Esophagus squamous epithelium (tissue), 5 donors: ENCODE measurements around the gene HES1. TPM values are rescaled to one million over a fixed set of nuclear protein-coding genes. Genes with fewer than 3 reads are reported as not detected.
A peak's percentile ranks its signal among the peaks of the same experiment; 100 is the strongest.
"Not testable (repeated sequence)": the region's sequence is repeated elsewhere in the genome, so short reads cannot be mapped to it uniquely, and the experiment has no call there.

ENCODE experiments used
- DNase-seq: peaks from one replicate; lab custom pipeline; 2025; lab: John Stamatoyannopoulos, UW
- H3K27ac ChIP-seq, 4 donors: fragments of 200-600 bp; sonication (generic); one replicate each; pipeline ENCODE4 v1.5.1; 2016 to 2019; ENCODE audit warnings: mild to moderate bottlenecking in 1 of 4
- H3K27me3 ChIP-seq, 4 donors: fragments of 200-600 bp; sonication (generic); 1 replicate in 3 of 4; 2 replicates in 1 of 4; pipeline versions ENCODE4 v1.5.1 to v1.6.0; 2017 to 2021; ENCODE audit warnings: antibody characterized with exemption in 1 of 4
- H3K36me3 ChIP-seq, 3 donors: fragments of 200-600 bp; sonication (generic); one replicate each; pipeline ENCODE4 v1.5.1; 2016 to 2019
- H3K4me1 ChIP-seq, 3 donors: fragments of 200-600 bp; sonication (generic); one replicate each; pipeline ENCODE4 v1.5.1; 2017 to 2019
- H3K4me3 ChIP-seq, 4 donors: fragments of 200-600 bp; sonication (generic); 1 replicate in 3 of 4; 2 replicates in 1 of 4; pipeline ENCODE4 v1.5.1; 2016 to 2019; ENCODE audit warnings: mild to moderate bottlenecking in 2 of 4, moderate library complexity in 1 of 4
- H3K9me3 ChIP-seq, 3 donors: fragments of 200-600 bp; sonication (generic); one replicate each; pipeline ENCODE4 v1.5.1; 2016 to 2019
- CTCF ChIP-seq, 6 experiments: fragments of 450-650 bp in 4 of 6; fragments of 200-600 bp in 2 of 6; sonication (generic) in 2 of 6; IDR thresholded peaks; one replicate each; pipeline ENCODE4 v1.5.1; 2016 to 2019; ENCODE audit warnings: antibody characterized with exemption in 6 of 6, mild to moderate bottlenecking in 4 of 6, moderate library complexity in 4 of 6
- POLR2A ChIP-seq, 4 donors: fragments of 450-650 bp; IDR thresholded peaks; one replicate each; pipeline ENCODE4 v1.6.1; 2017; ENCODE audit warnings: antibody characterized with exemption in 4 of 4, mild to moderate bottlenecking in 4 of 4, moderate library complexity in 3 of 4
- WGBS, 2 donors: methylation state at CpG; one replicate each; pipeline ENCODE4 v1.1.5; 2018; 5-methylcytosine and 5-hydroxymethylcytosine counted together
- intact Hi-C: fragments of 100-400 bp; cut with DNase I; formaldehyde crosslinking; loops from one replicate; pipeline ENCODE4 v1.15.0; 2022
- total RNA-seq, 4 donors: library from RNA; depleted of rRNA; stranded (reverse); fragments of >200 nt; gene quantifications; one replicate each; pipeline ENCODE4 v1.1.0, GENCODE V29; 2016
- donor health status: DM: yes; HTN: yes; CAD: no.

Gene HES1
- total RNA-seq, 4 donors from 2014 or later = 38.6 to 92.1 (median 75.4) TPM

GRCh38 chr3:194089357-194090177 lies 46.4 kb upstream of the HES1 start:
- TF ChIP-seq POLR2A (IDR thresholded peaks at IDR 0.05) (no peak), CTCF (IDR thresholded peaks at IDR 0.05) (no peak)
- Histone ChIP-seq H3K27ac (peak overlapping the region; percentile 79 to 89 (median 84)), H3K27me3 (no peaks in the 10 kb centered on the region), H3K36me3 (no peaks in the 10 kb centered on the region), H3K4me3 (peak overlapping the region in 1 of 4 donors; percentile 26), H3K4me1 (peaks cover 20 to 57% (median 21%) of the 10 kb centered on the region in 3 donors), H3K9me3 (no peaks in the 10 kb centered on the region)
- intact Hi-C loops = no loop called here
- peak; percentile 55 for DNase-seq
- 19 to 21% methylated on average over 5 to 7 of the region's 18 CpGs for WGBS, 2 donors

- H3K27me3 ChIP-seq, intact Hi-C loops, H3K9me3 ChIP-seq, H3K4me3 ChIP-seq, DNase-seq, H3K36me3 ChIP-seq: not testable (repeated sequence)
- 78 to 87% methylated on average over 10 of the region's 10 CpGs for WGBS, 2 donors
- Histone ChIP-seq H3K27ac (peak overlapping the region; percentile 79 to 89 (median 84)), H3K4me1 (peaks cover 20 to 63% (median 23%) of the 10 kb centered on the region in 3 donors)
These were observed 45.8 kb upstream of the HES1 start for GRCh38 chr3:194090178-194090555.

- intact Hi-C loops = no loop called here
- WGBS, 2 donors = 88 to 95% methylated on average over 4 to 6 of the region's 8 CpGs
- Histone ChIP-seq H3K4me3 (no peak overlapping the region), H3K27ac (peak overlapping the region; percentile 59 to 80 (median 70)), H3K9me3 (no peaks in the 10 kb centered on the region), H3K4me1 (peaks cover 20 to 69% (median 25%) of the 10 kb centered on the region in 3 donors), H3K36me3 (no peaks in the 10 kb centered on the region), H3K27me3 (no peaks in the 10 kb centered on the region)
- no peak for TF ChIP-seq CTCF (IDR thresholded peaks at IDR 0.05)
- TF ChIP-seq POLR2A (IDR thresholded peaks at IDR 0.05) = no peak
- DNase-seq = no peak
These were observed 45.2 kb upstream of the HES1 start for GRCh38 chr3:194090716-194091115.

GRCh38 chr3:194091141-194091540 lies 44.8 kb upstream of the HES1 start:
- Histone ChIP-seq H3K4me3 (peak overlapping the region in 1 of 4 donors; percentile 34), H3K27ac (peak overlapping the region; percentile 59 to 80 (median 70)), H3K27me3 (no peaks in the 10 kb centered on the region), H3K9me3 (no peaks in the 10 kb centered on the region), H3K36me3 (no peaks in the 10 kb centered on the region), H3K4me1 (peaks cover 20 to 70% (median 25%) of the 10 kb centered on the region in 3 donors)
- intact Hi-C loops = no loop called here
- WGBS, 2 donors = 10 to 33% methylated on average over 1 to 2 of the region's 2 CpGs
- peak in 1 of 4 donors; percentile 8 for TF ChIP-seq POLR2A (IDR thresholded peaks at IDR 0.05)
- TF ChIP-seq CTCF (IDR thresholded peaks at IDR 0.05) = no peak
- DNase-seq = no peak

- DNase-seq, H3K9me3 ChIP-seq, intact Hi-C loops, H3K36me3 ChIP-seq, H3K27me3 ChIP-seq: not testable (repeated sequence)
- H3K27ac ChIP-seq = peak overlapping the region in 2 of 4 donors; percentile 59 to 79
- peaks cover 20 to 68% (median 25%) of the 10 kb centered on the region in 3 donors for H3K4me1 ChIP-seq
- 87 to 88% methylated on average over 6 of the region's 6 CpGs for WGBS, 2 donors
- peak overlapping the region in 1 of 4 donors; percentile 34 for H3K4me3 ChIP-seq
These were observed 44.1 kb upstream of the HES1 start for GRCh38 chr3:194091897-194092296.

GRCh38 chr3:194092881-194093301 lies 43.1 kb upstream of the HES1 start:
- no peak for DNase-seq
- WGBS, 2 donors = 70 to 78% methylated on average over 9 of the region's 10 CpGs
- no peak for TF ChIP-seq CTCF (IDR thresholded peaks at IDR 0.05)
- no peak for TF ChIP-seq POLR2A (IDR thresholded peaks at IDR 0.05)
- H3K27me3 ChIP-seq = no peaks in the 10 kb centered on the region
- H3K4me3 ChIP-seq = peak overlapping the region in 1 of 4 donors; percentile 29
- no peaks in the 10 kb centered on the region for H3K36me3 ChIP-seq
- no peaks in the 10 kb centered on the region for H3K9me3 ChIP-seq
- H3K27ac ChIP-seq = peak overlapping the region in 1 of 4 donors; percentile 3
- H3K4me1 ChIP-seq = peaks cover 20 to 70% (median 30%) of the 10 kb centered on the region in 3 donors
- intact Hi-C loops = no loop called here
